Lung microvascular endothelial cell (primary cell): ENCODE measurements around the gene HTR3D. TPM values are rescaled to one million over a fixed set of nuclear protein-coding genes. Genes with fewer than 3 reads are reported as not detected.
"Not testable (repeated sequence)": the region's sequence is repeated elsewhere in the genome, so short reads cannot be mapped to it uniquely, and the experiment has no call there.

ENCODE experiments used
- DNase-seq, 2 donors: peaks; one replicate each; pipeline versions ENCODE4 v3.0.0 to v3.0.0-alpha.2; 2010; ENCODE audit warnings: low read depth in 2 of 2
- total RNA-seq: library from RNA; depleted of rRNA; stranded (reverse); fragments of >200 nt; gene quantifications from 2 replicates; pipeline ENCODE4 v1.2.1, GENCODE V29; 2014

HTR3D gene
- total RNA-seq, 1 donor from 2014 or later = not detected

GRCh38 chr3:184015381-184016019, 16.0 kb upstream of the HTR3D start:
- DNase-seq = no peak

- DNase-seq = no peak
These were observed 15.4 kb upstream of the HTR3D start for GRCh38 chr3:184016169-184016570.

- DNase-seq = peak; percentile 62 to 79
These were observed 14.5 kb upstream of the HTR3D start for GRCh38 chr3:184016811-184017671.

- DNase-seq = peak; percentile 93 to 94
These were observed 13.7 kb upstream of the HTR3D start, which contains the start of gene ABCC5 for GRCh38 chr3:184017672-184018423. Gene ABCC5 (minus strand): TSS chr3:184017884. CDS start chr3:184014392, 3,492 bp downstream.

- DNase-seq = no peak
These were observed 13.0 kb upstream of the HTR3D start for GRCh38 chr3:184018424-184018973.

GRCh38 chr3:184022323-184022722, 9.2 kb upstream of the HTR3D start:
- DNase-seq = peak; percentile 38 to 80

- DNase-seq = not testable (repeated sequence)
These were observed 6.3 kb upstream of the HTR3D start for GRCh38 chr3:184025256-184025655.

GRCh38 chr3:184028275-184028890, 3.2 kb upstream of the HTR3D start:
- not testable (repeated sequence) for DNase-seq

GRCh38 chr3:184029443-184029842, 2.1 kb upstream of the HTR3D start:
- no peak for DNase-seq

GRCh38 chr3:184030536-184030935, 1.0 kb upstream of the HTR3D start:
- DNase-seq = no peak

- DNase-seq = no peak
These were observed 6.3 kb downstream of the HTR3D start for GRCh38 chr3:184037816-184038215.

- not testable (repeated sequence) for DNase-seq
These were observed 6.8 kb downstream of the HTR3D start for GRCh38 chr3:184038307-184038706.

GRCh38 chr3:184039414-184039813, 7.9 kb downstream of the HTR3D start:
- no peak for DNase-seq

- DNase-seq = peak; percentile 37 to 58
These were observed 8.5 kb downstream of the HTR3D start for GRCh38 chr3:184040010-184040409.

- no peak for DNase-seq
These were observed 11.1 kb downstream of the HTR3D start for GRCh38 chr3:184042617-184043016.

- DNase-seq = no peak
These were observed 14.5 kb downstream of the HTR3D start for GRCh38 chr3:184045995-184046394.

- no peak for DNase-seq
These were observed 18.8 kb downstream of the HTR3D start for GRCh38 chr3:184050217-184050847.

GRCh38 chr3:184052767-184053166, 21.2 kb downstream of the HTR3D start, which contains the start of gene HTR3C:
Gene HTR3C (plus strand): TSS chr3:184053047. CDS start chr3:184053081, 34 bp downstream.
- no peak for DNase-seq

GRCh38 chr3:184058029-184058428, 26.5 kb downstream of the HTR3D start:
- DNase-seq = no peak

- DNase-seq = no peak
These were observed 27.9 kb downstream of the HTR3D start for GRCh38 chr3:184059424-184059823.

- no peak for DNase-seq
These were observed 31.1 kb downstream of the HTR3D start for GRCh38 chr3:184062637-184063036.
